ENCODE measurements around the gene CTNNB1.

The CTNNB1 gene

DNA sequence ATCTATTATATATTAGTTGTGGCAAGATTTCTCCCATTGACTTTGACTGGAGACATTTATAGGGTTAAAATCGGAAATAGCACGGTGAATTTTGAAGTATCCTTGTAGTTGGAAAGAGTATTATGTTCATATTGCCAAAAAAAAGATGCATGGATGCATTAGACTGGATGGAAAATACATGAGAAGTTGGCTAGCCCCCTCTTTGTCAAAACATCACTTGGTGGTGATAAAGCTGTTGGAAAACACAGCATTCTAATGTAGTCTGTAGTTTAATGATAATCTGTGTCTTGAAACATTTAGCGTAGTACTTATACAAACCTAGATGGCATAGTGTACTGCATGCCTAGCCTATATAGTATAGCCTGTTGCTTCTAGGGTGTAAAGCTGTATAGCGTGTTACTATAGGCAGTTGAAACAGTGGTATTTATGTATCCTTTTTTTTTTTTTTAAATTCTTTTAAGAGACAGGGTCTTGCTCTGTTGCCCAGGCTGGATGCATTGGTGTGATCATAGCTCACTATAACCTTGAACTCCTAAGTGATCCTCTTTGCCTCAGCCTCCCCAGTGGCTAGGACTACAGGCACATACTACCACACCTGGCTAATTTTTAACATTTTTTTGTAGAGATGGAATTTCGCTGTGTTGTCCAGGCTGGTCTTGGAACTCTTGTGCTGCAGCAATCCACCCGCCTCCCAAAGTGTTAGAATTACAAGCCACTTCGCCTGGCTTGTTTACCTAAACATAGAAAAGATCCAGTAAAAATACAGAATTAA lies 21.8 kb downstream of the CTNNB1 start:
- no peak for DNase-seq

- no peak for DNase-seq
Observed at GRCh38 chr3:41222012-41222411, 22.7 kb downstream of the CTNNB1 start.

GRCh38 chr3:41222501-41222900 lies 23.2 kb downstream of the CTNNB1 start:
- DNase-seq = no peak

DNA sequence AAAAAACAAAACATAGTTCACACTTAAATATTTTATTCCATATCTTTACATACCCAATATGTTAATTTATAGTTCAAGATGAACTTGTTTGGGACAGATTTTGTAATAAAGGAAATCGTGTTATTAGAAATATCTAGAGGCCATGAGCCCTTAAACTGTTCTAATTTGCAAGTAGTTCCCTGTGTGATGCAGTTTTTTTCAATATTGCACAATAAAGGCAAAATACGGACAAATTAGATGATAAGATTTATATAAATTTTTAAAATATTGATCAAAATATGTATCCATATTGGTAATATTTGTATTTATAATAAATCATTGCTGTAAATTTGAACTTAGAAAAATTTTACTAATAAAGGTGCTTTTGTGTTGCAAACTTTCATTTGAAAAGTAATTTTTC lies 23.8 kb downstream of the CTNNB1 start:
- DNase-seq = no peak

DNA sequence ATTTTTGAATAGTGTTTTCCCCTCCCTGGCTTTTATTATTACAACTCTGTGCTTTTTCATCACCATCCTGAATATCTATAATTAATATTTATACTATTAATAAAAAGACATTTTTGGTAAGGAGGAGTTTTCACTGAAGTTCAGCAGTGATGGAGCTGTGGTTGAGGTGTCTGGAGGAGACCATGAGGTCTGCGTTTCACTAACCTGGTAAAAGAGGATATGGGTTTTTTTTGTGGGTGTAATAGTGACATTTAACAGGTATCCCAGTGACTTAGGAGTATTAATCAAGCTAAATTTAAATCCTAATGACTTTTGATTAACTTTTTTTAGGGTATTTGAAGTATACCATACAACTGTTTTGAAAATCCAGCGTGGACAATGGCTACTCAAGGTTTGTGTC lies 24.4 kb downstream of the CTNNB1 start:
- no peak for DNase-seq

DNA sequence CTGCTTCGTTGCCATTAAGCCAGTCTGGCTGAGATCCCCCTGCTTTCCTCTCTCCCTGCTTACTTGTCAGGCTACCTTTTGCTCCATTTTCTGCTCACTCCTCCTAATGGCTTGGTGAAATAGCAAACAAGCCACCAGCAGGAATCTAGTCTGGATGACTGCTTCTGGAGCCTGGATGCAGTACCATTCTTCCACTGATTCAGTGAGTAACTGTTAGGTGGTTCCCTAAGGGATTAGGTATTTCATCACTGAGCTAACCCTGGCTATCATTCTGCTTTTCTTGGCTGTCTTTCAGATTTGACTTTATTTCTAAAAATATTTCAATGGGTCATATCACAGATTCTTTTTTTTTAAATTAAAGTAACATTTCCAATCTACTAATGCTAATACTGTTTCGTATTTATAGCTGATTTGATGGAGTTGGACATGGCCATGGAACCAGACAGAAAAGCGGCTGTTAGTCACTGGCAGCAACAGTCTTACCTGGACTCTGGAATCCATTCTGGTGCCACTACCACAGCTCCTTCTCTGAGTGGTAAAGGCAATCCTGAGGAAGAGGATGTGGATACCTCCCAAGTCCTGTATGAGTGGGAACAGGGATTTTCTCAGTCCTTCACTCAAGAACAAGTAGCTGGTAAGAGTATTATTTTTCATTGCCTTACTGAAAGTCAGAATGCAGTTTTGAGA lies 25.0 kb downstream of the CTNNB1 start:
- DNase-seq = no peak

DNA sequence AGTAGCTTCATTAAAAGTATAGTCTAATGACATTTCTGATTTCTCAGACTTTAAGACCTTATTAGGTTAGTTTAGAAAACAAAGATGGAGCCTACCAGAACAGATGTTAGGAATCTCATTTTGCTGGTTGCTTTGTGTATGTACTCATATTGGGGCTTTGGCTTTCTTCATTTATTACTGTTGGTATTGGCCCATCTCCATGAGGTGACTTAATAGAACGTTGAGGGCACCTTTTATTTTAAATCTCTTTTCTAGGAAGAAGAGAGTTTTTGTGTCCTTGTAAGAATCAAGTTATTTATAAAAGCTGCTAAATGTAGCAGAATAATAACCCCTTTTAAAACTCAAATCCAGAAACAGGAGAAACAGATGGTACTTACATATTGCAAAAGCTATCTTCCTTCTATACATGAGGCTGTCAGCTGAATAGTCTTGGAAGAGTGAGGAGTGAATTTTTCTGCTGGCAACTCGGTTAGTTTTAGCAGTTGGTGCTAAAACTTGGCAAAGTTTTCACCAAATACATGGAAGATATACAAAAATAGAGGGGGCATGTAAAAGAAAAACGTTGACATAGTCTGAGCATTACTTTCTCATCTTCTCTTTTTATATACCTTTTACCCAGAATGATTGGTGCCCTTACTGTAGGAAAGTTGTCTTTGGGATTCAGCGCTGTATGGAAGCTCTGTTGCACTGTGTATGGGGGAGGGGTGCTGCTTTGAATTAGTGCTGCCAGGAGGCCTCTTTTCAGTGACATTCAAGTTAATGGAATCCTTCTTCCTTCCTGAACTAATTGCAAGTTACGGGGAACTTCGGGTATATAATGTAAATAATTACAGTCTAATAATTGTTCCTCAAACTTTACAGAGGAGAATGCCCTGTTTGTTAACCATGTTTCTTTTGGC lies 35.8 kb downstream of the CTNNB1 start:
- no peak for DNase-seq

DNA sequence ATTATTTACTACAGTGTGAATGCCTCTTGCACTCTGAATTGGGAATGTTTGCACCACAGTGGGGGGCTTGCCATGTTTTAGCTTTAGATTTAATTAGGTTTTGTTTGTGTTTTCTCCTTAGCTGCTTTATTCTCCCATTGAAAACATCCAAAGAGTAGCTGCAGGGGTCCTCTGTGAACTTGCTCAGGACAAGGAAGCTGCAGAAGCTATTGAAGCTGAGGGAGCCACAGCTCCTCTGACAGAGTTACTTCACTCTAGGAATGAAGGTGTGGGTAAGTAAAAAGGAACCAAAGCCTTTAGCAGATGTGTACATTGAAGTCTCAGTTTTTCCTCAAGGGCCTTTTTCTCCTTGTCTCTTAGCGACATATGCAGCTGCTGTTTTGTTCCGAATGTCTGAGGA lies 36.9 kb downstream of the CTNNB1 start:
- no peak for DNase-seq

DNA sequence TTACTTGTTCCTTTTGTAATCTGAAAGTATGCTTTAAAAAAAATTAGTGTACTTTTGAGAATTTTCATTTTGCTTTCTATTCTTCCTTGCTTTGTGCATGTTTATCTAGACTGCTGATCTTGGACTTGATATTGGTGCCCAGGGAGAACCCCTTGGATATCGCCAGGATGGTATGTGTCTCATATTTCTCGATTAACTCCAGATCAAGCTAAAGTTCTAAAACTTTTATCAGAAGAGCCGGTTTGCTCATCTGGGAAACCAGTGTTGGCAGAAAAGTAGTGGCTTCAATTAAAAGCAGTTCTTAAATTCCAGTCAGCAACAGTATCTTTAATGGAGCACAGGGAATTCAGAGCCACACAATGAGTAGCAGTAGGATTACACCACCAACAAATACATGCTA lies 38.6 kb downstream of the CTNNB1 start:
- no peak for DNase-seq

DNA sequence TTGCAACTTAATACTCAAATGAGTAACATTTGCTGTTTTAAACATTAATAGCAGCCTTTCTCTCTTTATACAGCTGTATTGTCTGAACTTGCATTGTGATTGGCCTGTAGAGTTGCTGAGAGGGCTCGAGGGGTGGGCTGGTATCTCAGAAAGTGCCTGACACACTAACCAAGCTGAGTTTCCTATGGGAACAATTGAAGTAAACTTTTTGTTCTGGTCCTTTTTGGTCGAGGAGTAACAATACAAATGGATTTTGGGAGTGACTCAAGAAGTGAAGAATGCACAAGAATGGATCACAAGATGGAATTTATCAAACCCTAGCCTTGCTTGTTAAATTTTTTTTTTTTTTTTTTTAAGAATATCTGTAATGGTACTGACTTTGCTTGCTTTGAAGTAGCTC lies 40.3 kb downstream of the CTNNB1 start:
- DNase-seq = no peak

- DNase-seq = no peak
Observed at GRCh38 chr3:41241161-41241560, 41.9 kb downstream of the CTNNB1 start.

DNA sequence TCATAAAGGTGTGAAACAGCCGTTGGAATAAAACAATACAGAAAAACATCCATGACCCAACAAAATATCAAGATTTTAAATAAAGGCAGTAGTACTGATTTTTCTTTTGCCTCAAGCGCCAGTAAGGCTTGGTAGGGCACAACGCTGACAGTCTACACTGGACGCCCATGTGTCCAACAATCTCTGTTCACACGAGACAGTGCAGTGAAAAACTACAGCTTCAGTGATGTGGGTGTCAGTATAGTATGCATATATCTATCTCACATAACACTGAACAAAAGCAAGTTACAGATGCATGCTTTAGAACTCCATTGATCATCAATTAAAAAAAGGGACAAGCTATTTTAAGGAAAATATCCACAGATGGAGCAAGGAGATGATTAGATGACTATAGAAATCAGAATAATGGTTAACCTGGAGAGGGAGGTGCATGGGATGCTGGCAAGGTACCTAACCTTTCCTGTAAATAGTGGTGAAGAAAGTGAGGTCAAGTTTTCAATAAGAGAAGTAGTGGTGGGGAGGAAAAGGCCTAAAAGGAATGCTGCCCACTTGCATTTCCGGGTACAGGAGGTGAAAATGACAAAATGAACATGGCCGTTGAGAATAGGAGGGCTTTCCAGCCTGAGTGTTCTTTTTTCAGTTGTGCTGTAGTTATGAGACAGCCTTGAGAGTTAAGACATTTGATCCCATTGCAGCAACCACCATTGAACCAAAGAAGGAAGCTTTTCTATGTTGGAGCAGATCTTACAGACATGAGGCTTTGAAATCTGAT lies 42.7 kb downstream of the CTNNB1 start:
- DNase-seq = no peak

DNA sequence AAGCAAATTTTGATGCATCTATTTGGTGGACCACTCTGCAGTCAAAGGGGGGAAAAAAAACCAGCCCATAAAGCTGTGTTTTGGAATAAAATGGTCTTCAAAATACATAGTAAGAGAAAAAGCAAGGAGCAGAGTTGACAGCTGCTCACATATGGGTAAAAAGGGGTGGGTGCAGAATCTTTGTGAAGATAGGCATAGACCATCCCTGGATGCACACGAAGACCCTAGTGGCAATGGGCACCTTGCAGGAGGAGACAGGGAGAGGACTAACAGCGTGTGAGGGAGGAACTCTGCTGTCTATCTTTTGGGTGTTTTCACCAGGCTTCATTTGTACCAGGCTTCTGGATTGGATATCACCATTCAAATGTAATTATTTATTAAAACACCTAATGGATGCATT lies 43.9 kb downstream of the CTNNB1 start:
- no peak for DNase-seq

DNA sequence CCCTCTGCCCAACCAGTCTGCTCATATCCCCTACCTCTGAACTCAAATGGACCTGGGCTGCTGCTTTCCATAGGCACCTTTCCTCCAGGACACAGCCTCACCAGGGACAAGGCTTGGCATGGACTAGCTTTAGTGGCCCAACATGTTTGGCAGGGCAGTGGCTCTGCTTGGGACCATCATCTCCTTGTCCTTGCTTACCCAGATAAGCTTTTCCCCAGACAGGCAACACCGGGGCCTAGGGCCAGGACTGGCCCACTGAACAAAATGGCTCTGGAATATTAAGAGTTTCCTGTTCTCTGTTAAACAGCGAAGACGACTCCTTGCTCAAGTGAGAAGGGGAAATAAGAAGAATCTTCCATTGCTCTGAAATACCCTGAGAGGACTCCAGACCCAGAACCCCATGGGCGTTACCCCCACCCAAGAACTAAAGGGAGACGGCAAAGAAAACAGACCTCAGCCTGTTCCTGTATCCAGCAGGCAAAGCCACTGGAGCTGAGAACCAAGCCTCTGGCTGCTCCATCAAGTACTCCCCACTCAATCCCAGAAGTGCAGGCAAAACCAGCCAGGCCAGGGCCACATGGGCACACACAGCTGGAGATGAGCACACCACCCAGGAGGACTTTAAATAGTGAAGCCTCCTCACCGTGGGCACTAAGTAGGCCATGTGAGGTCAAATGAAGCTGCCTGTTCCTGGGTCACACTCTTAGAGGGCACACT lies 45.5 kb downstream of the CTNNB1 start:
- no peak for DNase-seq

DNA sequence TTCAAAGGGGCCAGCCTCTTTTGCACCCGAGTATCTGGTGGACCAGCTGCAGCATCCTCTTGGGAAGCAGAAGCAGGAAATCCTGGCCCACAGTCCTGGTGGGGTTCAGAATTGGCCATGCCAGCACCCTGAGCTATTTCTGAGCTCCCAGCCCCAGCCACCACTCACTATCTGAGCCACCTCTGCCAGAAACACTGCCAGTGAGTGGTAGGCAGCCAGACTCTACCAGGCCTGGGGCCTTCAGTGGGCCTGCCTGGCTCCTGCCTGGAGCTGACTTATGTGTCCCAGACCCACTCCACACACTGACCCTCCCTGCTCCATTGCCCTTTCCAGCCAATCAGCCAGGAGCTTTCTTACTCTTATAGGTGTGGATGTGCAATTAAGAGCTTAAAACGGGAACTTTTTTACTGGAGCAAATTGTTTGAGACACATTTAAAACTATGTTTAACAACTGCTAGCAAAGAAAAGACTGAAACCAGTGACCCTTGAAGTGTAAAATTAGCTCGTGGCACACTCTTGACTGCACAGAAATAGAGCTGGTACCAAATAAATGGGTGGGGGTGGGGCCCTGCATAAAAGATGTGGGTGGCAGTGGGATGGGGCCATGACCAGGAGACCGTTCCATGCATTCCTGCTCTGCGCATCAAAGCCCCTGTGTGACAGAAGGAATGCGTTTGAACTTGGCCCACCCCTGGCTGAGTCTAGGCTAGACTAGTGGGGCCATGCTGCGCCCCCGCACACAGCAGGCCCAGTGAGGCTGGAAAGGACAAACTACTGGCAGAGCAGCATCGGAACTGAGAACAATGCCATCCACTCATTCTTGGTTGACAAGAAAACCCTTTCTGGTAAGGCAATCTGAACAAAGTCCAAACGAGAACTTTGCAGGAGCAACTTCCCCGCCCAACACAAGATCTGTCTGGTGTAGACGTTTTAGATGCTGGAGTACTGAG lies 48.0 kb downstream of the CTNNB1 start:
- DNase-seq = no peak

GRCh38 chr3:41248525-41248924 lies 49.2 kb downstream of the CTNNB1 start:
- no peak for DNase-seq

DNA sequence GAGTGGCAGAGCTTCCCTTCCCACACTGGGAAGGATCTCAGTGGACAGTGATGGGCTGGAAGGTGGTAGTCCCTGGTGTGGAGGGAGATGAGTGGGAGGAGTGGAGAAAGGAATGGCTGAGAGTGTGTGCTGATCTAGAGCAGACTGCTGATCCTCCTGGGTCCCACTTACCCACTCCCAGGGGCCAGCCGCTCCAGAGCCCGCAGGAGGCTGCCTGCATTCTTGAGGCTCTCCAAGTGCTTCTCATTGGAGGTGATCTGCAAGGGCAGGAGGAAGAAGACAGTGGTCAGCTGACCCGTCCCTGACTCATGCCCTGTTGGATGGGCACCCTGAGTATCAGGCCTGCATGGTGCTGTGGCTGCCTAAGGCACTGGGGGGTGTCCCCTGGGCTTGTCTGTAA lies 50.0 kb downstream of the CTNNB1 start:
- no peak for DNase-seq

DNA sequence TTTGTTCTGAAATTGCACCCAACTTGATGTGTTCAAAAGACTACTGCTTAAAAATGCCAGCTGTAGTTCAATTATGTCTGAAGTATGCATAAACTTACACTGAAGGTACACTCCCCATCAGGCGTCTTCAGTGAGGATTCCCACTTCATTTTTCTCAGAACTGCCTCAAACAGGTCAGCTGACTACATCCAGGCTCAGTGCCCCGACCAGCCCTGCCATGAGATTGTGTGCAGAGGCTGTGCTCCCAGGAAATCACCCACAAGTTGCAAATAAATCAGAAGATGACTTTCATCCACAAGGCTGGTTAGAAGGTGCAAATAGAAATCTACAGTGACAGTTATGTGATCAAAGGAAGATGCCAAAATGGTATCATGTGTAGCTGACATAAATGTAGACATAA lies 51.5 kb downstream of the CTNNB1 start:
- no peak for DNase-seq

DNA sequence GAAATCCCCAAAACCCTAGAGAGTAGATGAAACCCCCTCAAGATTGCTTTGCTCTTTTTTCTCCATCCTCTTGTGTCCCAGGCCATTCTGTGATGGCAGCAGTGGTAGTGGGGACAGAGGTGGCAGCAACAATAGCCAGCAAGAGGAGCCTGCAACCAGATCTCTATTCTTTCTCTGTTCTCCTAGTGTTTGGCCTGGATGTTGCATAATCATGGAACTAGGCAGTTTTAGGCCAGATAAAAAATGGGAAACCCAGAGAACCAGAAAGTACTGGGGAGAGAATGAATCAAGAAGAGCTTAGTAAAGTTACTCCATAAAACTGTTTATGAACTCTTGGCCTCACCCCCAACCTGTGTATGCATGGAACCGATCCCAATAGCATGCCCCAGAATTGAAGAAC lies 52.3 kb downstream of the CTNNB1 start:
- no peak for DNase-seq

GRCh38 chr3:41258239-41258800 lies 59.0 kb downstream of the CTNNB1 start:
- no peak for DNase-seq
